Astrocyte of the spinal cord (primary cell): Measurements from ENCODE around the gene NEURL1B.
A peak's percentile ranks its signal among the peaks of the same experiment; 100 is the strongest.

ENCODE experiments used
- DNase-seq: peaks from one replicate; pipeline ENCODE4 v3.0.0; 2011; ENCODE audit warnings: low read depth, low spot score
- H3K4me3 ChIP-seq: 2 replicates; pipeline ENCODE4 v1.5.1; 2011; ENCODE audit warnings: low read depth, mild to moderate bottlenecking, low read length, moderate library complexity
- in situ Hi-C: cut with HindIII; loops from 2 replicates; pipeline ENCODE4 v1.10.0; 2017; ENCODE audit warnings: low sequenced_read_pairs
- TF ChIP-seq, protein P1 (sequence below): IDR thresholded peaks from 2 replicates; pipeline ENCODE4 v1.5.1; 2012; ENCODE audit warnings: low read depth, mild to moderate bottlenecking, low read length, inconsistent platforms

NEURL1B gene

GRCh38 chr5:172638209-172638768 is 2.8 kb upstream of the NEURL1B start:
- no peak overlapping the region for H3K4me3 ChIP-seq
- no peak for DNase-seq
- in situ Hi-C loops = no loop called here
- TF ChIP-seq, protein P1, sequence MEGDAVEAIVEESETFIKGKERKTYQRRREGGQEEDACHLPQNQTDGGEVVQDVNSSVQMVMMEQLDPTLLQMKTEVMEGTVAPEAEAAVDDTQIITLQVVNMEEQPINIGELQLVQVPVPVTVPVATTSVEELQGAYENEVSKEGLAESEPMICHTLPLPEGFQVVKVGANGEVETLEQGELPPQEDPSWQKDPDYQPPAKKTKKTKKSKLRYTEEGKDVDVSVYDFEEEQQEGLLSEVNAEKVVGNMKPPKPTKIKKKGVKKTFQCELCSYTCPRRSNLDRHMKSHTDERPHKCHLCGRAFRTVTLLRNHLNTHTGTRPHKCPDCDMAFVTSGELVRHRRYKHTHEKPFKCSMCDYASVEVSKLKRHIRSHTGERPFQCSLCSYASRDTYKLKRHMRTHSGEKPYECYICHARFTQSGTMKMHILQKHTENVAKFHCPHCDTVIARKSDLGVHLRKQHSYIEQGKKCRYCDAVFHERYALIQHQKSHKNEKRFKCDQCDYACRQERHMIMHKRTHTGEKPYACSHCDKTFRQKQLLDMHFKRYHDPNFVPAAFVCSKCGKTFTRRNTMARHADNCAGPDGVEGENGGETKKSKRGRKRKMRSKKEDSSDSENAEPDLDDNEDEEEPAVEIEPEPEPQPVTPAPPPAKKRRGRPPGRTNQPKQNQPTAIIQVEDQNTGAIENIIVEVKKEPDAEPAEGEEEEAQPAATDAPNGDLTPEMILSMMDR = no peak

- no peak overlapping the region for H3K4me3 ChIP-seq
- no peak for DNase-seq
- in situ Hi-C loops = no loop called here
- TF ChIP-seq, protein P1 = no peak
These were observed 924 bp upstream of the NEURL1B start for GRCh38 chr5:172640139-172640538.

DNA sequence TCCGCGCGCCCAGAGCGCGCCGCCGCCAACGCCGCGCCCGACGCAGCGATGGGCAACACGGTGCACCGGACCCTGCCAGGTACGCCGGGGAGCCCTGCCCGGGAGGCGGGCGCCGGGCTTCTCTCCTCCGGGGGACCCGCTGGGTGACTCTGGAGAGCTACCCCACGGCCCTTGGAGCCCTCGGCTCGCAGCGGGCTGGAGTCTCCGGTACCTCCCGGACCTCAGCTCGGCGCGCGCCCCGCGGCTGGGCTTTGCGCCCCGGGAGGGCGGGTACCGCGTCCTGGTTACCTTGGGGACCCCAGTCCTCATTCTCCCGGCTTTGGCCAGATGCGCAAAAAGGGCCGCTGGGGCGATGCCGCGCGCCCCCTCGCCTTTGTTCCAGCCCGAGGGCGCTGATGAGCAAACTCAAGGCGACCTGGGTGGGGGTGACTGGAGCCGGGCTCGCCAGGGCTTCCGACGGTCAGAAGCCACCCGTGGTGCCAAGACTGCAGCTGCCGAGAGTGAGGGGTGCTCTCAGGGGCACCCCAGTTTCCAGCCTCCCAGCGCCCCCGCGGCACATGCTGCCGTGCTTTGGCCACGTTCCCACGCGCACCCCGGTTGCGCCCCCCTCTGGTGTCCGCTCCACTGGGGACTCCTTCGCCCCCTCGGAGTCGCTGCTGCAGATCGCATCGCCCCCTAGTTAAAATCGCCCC is 442 bp downstream of the NEURL1B start:
- H3K4me3 ChIP-seq = peak overlapping the region; percentile 50
- in situ Hi-C loops = no loop called here
- no peak for DNase-seq
- TF ChIP-seq, protein P1 = peak; percentile 8

GRCh38 chr5:172642051-172642409 is 967 bp downstream of the NEURL1B start:
- in situ Hi-C loops = no loop called here
- H3K4me3 ChIP-seq = peak overlapping the region; percentile 50
- DNase-seq = peak; percentile 5
- TF ChIP-seq, protein P1 = no peak

DNA sequence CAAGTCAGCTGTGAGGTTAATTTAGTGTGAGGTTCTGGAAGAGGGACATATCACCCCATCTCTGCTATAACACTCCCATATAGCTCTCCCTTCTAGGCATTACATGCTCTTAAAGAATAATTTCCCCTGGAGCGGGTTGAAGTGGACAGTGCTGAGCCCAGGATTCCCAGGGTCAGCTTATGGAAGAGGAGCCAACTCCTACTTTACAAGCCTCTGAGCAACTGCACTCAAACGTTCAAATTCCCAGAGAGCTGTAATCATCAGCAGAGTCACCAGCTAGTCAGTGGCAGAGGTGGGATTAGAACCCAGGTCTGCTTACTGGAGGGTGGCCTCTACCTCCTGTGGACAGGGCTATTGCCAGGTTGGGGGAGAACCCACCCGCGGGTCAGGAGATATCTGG is 1.4 kb downstream of the NEURL1B start:
- in situ Hi-C loops = no loop called here
- no peak for DNase-seq
- no peak overlapping the region for H3K4me3 ChIP-seq
- TF ChIP-seq, protein P1 = no peak

GRCh38 chr5:172642926-172643871 is 2.1 kb downstream of the NEURL1B start:
- TF ChIP-seq, protein P1 = no peak
- no peak overlapping the region for H3K4me3 ChIP-seq
- in situ Hi-C loops = no loop called here
- no peak for DNase-seq
